Mesenchymal stem cell (in vitro differentiated cells and primary cell): Measurements from ENCODE around the gene ALKBH2. TPM values are rescaled to one million over a fixed set of nuclear protein-coding genes. Genes with fewer than 3 reads are reported as not detected.

Experiments
- DNase-seq: peaks from one replicate; pipeline ENCODE4 v3.0.0-alpha.2; 2013
- H2AFZ ChIP-seq: one replicate; pipeline ENCODE4 v1.6.1; 2013; ENCODE audit warnings: low read depth, mild to moderate bottlenecking, control low read depth, inconsistent platforms, low read length, moderate library complexity
- H2AK5ac ChIP-seq: 2 replicates; pipeline ENCODE4 v1.6.1; 2013; ENCODE audit warnings: low read length, moderate library complexity, mild to moderate bottlenecking, inconsistent platforms; ENCODE audit not compliant: severe bottlenecking
- H2BK120ac ChIP-seq: one replicate; pipeline ENCODE4 v1.6.1; 2013; ENCODE audit warnings: low read depth, mild to moderate bottlenecking, inconsistent platforms, low read length, moderate library complexity
- H2BK12ac ChIP-seq, 2 experiments: one replicate each; pipeline ENCODE4 v1.6.1; 2013; ENCODE audit warnings: inconsistent platforms in 2 of 2, low read length in 2 of 2, mild to moderate bottlenecking in 2 of 2, moderate library complexity in 2 of 2, control low read depth in 1 of 2
- H2BK15ac ChIP-seq: one replicate; pipeline ENCODE4 v1.6.1; 2013; ENCODE audit warnings: mild to moderate bottlenecking, low read depth, inconsistent platforms; ENCODE audit not compliant: poor library complexity, severe bottlenecking
- H2BK5ac ChIP-seq: 2 replicates; pipeline ENCODE4 v1.6.1; 2013; ENCODE audit warnings: low read depth, mild to moderate bottlenecking, low read length, control low read depth, inconsistent platforms; ENCODE audit not compliant: poor library complexity, severe bottlenecking
- H3K14ac ChIP-seq, 2 experiments: one replicate each; pipeline ENCODE4 v1.6.1; 2013; ENCODE audit warnings: inconsistent platforms in 2 of 2, low read length in 2 of 2, control low read depth in 1 of 2, mild to moderate bottlenecking in 1 of 2, moderate library complexity in 1 of 2
- H3K18ac ChIP-seq, 2 experiments: one replicate each; pipeline ENCODE4 v1.6.1; 2013; ENCODE audit warnings: inconsistent platforms in 2 of 2, low read length in 2 of 2, control low read depth in 1 of 2, low read depth in 1 of 2, mild to moderate bottlenecking in 1 of 2
- H3K23ac ChIP-seq, 2 experiments: one replicate each; pipeline ENCODE4 v1.6.1; 2013; ENCODE audit warnings: inconsistent platforms in 2 of 2, low read length in 2 of 2, mild to moderate bottlenecking in 2 of 2, moderate library complexity in 2 of 2, control low read depth in 1 of 2
- H3K27ac ChIP-seq: 2 replicates; pipeline ENCODE4 v1.5.1; 2013; ENCODE audit warnings: mild to moderate bottlenecking, moderate library complexity, low read length, control low read depth, inconsistent platforms; ENCODE audit not compliant: poor library complexity, severe bottlenecking
- H3K27me3 ChIP-seq, 2 experiments: 2 replicates each; pipeline versions ENCODE4 v1.6.1 to v1.7.0; 2013; ENCODE audit warnings: low read length in 2 of 2, mild to moderate bottlenecking in 2 of 2, moderate library complexity in 2 of 2, control low read depth in 1 of 2, inconsistent platforms in 1 of 2; ENCODE audit not compliant: control insufficient read depth in 1 of 2, insufficient read depth in 1 of 2
- H3K36me3 ChIP-seq, 2 experiments: 2 replicates each; pipeline versions ENCODE4 v1.6.1 to v1.7.0; 2013; ENCODE audit warnings: low read length in 2 of 2, control low read depth in 1 of 2, inconsistent platforms in 1 of 2, low read depth in 1 of 2, mild to moderate bottlenecking in 1 of 2; ENCODE audit not compliant: insufficient read depth in 2 of 2, control insufficient read depth in 1 of 2
- H3K4ac ChIP-seq, 2 experiments: one replicate each; pipeline ENCODE4 v1.6.1; 2013; ENCODE audit warnings: inconsistent platforms in 2 of 2, low read length in 2 of 2, mild to moderate bottlenecking in 2 of 2, moderate library complexity in 2 of 2, control low read depth in 1 of 2, low read depth in 1 of 2
- H3K4me1 ChIP-seq: 2 replicates; pipeline ENCODE4 v1.6.1; 2013; ENCODE audit warnings: low read depth, low read length, control low read depth; ENCODE audit not compliant: control insufficient read depth, insufficient read depth
- H3K4me2 ChIP-seq: 2 replicates; pipeline ENCODE4 v1.6.1; 2013; ENCODE audit warnings: low read length, mild to moderate bottlenecking, inconsistent platforms; ENCODE audit not compliant: poor library complexity, severe bottlenecking
- H3K4me3 ChIP-seq, 2 experiments: 2 replicates each; pipeline versions ENCODE4 v1.5.1 to v1.7.0; 2013; ENCODE audit warnings: low read length in 2 of 2, mild to moderate bottlenecking in 2 of 2, control low read depth in 1 of 2, low read depth in 1 of 2; ENCODE audit not compliant: insufficient read depth in 1 of 2
- H3K79me1 ChIP-seq: replicated peaks from 2 replicates; pipeline ENCODE4 v1.6.1; 2013; ENCODE audit warnings: mild to moderate bottlenecking, control low read depth, low read length, inconsistent platforms; ENCODE audit not compliant: poor library complexity, severe bottlenecking
- H3K9ac ChIP-seq: 2 replicates; pipeline ENCODE4 v1.7.0; 2013; ENCODE audit warnings: mild to moderate bottlenecking, low read length, moderate library complexity
- H3K9me3 ChIP-seq: 2 replicates; pipeline ENCODE4 v1.7.0; 2013; ENCODE audit warnings: mild to moderate bottlenecking, low read length; ENCODE audit not compliant: control insufficient read depth
- H4K8ac ChIP-seq: one replicate; pipeline ENCODE4 v1.6.1; 2013; ENCODE audit warnings: inconsistent platforms, mild to moderate bottlenecking, low read length, moderate library complexity
- H4K91ac ChIP-seq: one replicate; pipeline ENCODE4 v1.6.1; 2013; ENCODE audit warnings: mild to moderate bottlenecking, low read length, inconsistent platforms
- WGBS: methylation state at CpG from one replicate; pipeline ENCODE4 v1.1.7; 2013; ENCODE audit warnings: mixed read lengths; 5-methylcytosine and 5-hydroxymethylcytosine counted together
- polyA plus RNA-seq, 2 experiments: library from polyadenylated mRNA; stranded (reverse); fragments of 200-250 nt; gene quantifications; one replicate each; pipeline ENCODE4 v1.2.3, GENCODE V29; 2013

Gene ALKBH2
- 5.5 TPM for polyA plus RNA-seq (2013, experiment 1 of 2)
- polyA plus RNA-seq (2013, experiment 2 of 2): 7.0 TPM

GRCh38 chr12:109093022-109093918 is at the start of gene ALKBH2:
ALKBH2 (minus strand) TSS chr12:109093472; CDS start chr12:109092786, 686 bp downstream.
- Histone ChIP-seq H2AFZ (peak within 1 kb of the TSS; percentile 99), H3K79me1 (peaks cover 17% of the 10 kb centered on the region), H2BK12ac (peak within 1 kb of the TSS in 1 of 2 experiments; percentile 29), H3K36me3 (peaks cover 20 to 28% of the 10 kb centered on the region in 2 experiments), H3K14ac (peak within 1 kb of the TSS in 1 of 2 experiments; percentile 48), H2BK120ac (no peak within 1 kb of the TSS), H2BK15ac (no peak within 1 kb of the TSS), H3K18ac (peak within 1 kb of the TSS; percentile 67 to 93), H2AK5ac (peak within 1 kb of the TSS; percentile 8), H3K9me3 (no peaks in the 10 kb centered on the region), H3K27me3 (no peaks in the 10 kb centered on the region), H2BK5ac (no peak within 1 kb of the TSS), H4K8ac (peak within 1 kb of the TSS; percentile 39), H3K27ac (no peak within 1 kb of the TSS), H3K23ac (no peak within 1 kb of the TSS), H3K4me3 (peak within 1 kb of the TSS; percentile 63 to 95), H3K9ac (peak within 1 kb of the TSS; percentile 91), H4K91ac (peak within 1 kb of the TSS; percentile 0), H3K4me2 (peak within 1 kb of the TSS; percentile 38), H3K4me1 (peaks cover 19% of the 10 kb centered on the region), H3K4ac (peak within 1 kb of the TSS; percentile 1 to 93)
- 22% methylated on average over 44 of the region's 45 CpGs for WGBS
- peak; percentile 87 for DNase-seq

- Histone ChIP-seq H2BK5ac (no peak overlapping the region), H2AK5ac (no peak overlapping the region)
- 84% methylated on average over 4 of the region's 4 CpGs for WGBS
These were observed 47.3 kb upstream of the ALKBH2 start for GRCh38 chr12:109140560-109140959.

DNA sequence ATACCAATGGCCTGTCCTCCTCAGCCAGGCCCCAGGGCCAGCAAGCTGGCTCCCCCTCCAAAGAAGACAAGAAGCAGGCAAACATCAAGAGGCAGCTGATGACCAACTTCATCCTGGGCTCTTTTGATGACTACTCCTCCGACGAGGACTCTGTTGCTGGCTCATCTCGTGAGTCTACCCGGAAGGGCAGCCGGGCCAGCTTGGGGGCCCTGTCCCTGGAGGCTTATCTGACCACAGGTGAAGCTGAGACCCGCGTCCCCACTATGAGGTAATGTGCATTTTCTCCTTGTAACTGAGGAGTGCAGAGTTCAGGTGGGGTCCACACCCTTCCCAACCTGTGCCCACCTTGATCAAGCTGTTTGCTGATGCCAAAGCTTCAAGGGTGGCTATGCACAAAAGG is 46.5 kb upstream of the ALKBH2 start:
- no peaks in the 10 kb centered on the region for H3K27me3 ChIP-seq

More at GRCh38 chr12:109140560-109140959, 47.3 kb upstream of the ALKBH2 start:
- Histone ChIP-seq H3K36me3 (no peaks in the 10 kb centered on the region), H3K4ac (no peak overlapping the region), H3K79me1 (no peaks in the 10 kb centered on the region), H3K4me3 (no peak overlapping the region), H3K27me3 (no peaks in the 10 kb centered on the region), H3K18ac (no peak overlapping the region), H3K9ac (no peak overlapping the region), H4K8ac (no peak overlapping the region), H3K4me2 (no peak overlapping the region), H3K14ac (no peak overlapping the region), H2BK15ac (no peak overlapping the region), H4K91ac (no peak overlapping the region), H3K4me1 (no peaks in the 10 kb centered on the region), H2BK12ac (no peak overlapping the region), H3K23ac (no peak overlapping the region), H3K9me3 (peaks cover 5% of the 10 kb centered on the region), H2AFZ (no peak overlapping the region), H3K27ac (no peak overlapping the region), H2BK120ac (no peak overlapping the region)
- DNase-seq: no peak

DNA sequence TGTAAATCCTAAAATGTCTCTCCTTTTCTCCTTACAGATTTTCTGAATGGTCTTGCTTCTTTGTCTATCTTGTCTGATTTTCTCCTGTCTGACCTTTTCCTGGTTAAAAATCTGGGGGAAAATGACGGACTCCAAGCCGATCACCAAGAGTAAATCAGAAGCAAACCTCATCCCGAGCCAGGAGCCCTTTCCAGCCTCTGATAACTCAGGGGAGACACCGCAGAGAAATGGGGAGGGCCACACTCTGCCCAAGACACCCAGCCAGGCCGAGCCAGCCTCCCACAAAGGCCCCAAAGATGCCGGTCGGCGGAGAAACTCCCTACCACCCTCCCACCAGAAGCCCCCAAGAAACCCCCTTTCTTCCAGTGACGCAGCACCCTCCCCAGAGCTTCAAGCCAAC is 46.1 kb upstream of the ALKBH2 start:
- no peak overlapping the region for H2AFZ ChIP-seq
- no peaks in the 10 kb centered on the region for H3K79me1 ChIP-seq
- no peak overlapping the region for H2BK120ac ChIP-seq
- no peak overlapping the region for H3K4me2 ChIP-seq
- H3K36me3 ChIP-seq: no peaks in the 10 kb centered on the region
- peaks cover 5% of the 10 kb centered on the region for H3K9me3 ChIP-seq
- no peak overlapping the region for H2BK5ac ChIP-seq
- WGBS: 82% methylated on average over 9 of the region's 9 CpGs
- H3K23ac ChIP-seq: no peak overlapping the region
- H4K8ac ChIP-seq: no peak overlapping the region
- H3K27me3 ChIP-seq: no peaks in the 10 kb centered on the region
- H2BK12ac ChIP-seq: no peak overlapping the region
- H4K91ac ChIP-seq: no peak overlapping the region
- H3K4ac ChIP-seq: no peak overlapping the region
- H3K4me1 ChIP-seq: no peaks in the 10 kb centered on the region
- no peak overlapping the region for H3K9ac ChIP-seq
- no peak overlapping the region for H3K14ac ChIP-seq
- no peak overlapping the region for H3K27ac ChIP-seq
- H3K4me3 ChIP-seq: no peak overlapping the region
- no peak overlapping the region for H3K18ac ChIP-seq
- DNase-seq: no peak
- no peak overlapping the region for H2BK15ac ChIP-seq
- H2AK5ac ChIP-seq: no peak overlapping the region

More for the DNA sequence above, 46.5 kb upstream of the ALKBH2 start:
- H3K4me1 ChIP-seq: no peaks in the 10 kb centered on the region
- H2BK12ac ChIP-seq: no peak overlapping the region
- H3K9ac ChIP-seq: no peak overlapping the region
- no peak overlapping the region for H2BK120ac ChIP-seq
- no peak overlapping the region for H3K4me2 ChIP-seq
- H3K79me1 ChIP-seq: no peaks in the 10 kb centered on the region
- H2BK15ac ChIP-seq: no peak overlapping the region
- no peak overlapping the region for H3K4ac ChIP-seq
- no peak overlapping the region for H4K8ac ChIP-seq
- no peak overlapping the region for H3K4me3 ChIP-seq
- H2AFZ ChIP-seq: no peak overlapping the region
- no peak overlapping the region for H3K14ac ChIP-seq
- DNase-seq: no peak
- peaks cover 5% of the 10 kb centered on the region for H3K9me3 ChIP-seq
- no peak overlapping the region for H4K91ac ChIP-seq
- no peak overlapping the region for H2AK5ac ChIP-seq
- H3K23ac ChIP-seq: no peak overlapping the region
- no peak overlapping the region for H2BK5ac ChIP-seq
- H3K18ac ChIP-seq: no peak overlapping the region
- H3K27ac ChIP-seq: no peak overlapping the region
- no peaks in the 10 kb centered on the region for H3K36me3 ChIP-seq
- WGBS: 89% methylated on average over 7 of the region's 7 CpGs
